A549 (cell line): ENCODE data around the gene ARL6IP5. TPM values are rescaled to one million over a fixed set of nuclear protein-coding genes. Genes with fewer than 3 reads are reported as not detected.
A peak's percentile ranks its signal among the peaks of the same experiment; 100 is the strongest.

Experiments
- ATAC-seq, 2 experiments: fragments of 200-7000 bp in 1 of 2; fragments of >200 bp in 1 of 2; cut with Nextera tagmentation in 1 of 2; cut with Tn5 transposase in 1 of 2; 3 replicates each; pipeline versions ENCODE4 v1.8.0 to v1.9.1; 2018 to 2020; ENCODE audit warnings: mild to moderate bottlenecking in 1 of 2, moderate library complexity in 1 of 2
- CTCF ChIA-PET: fragments of 300-600 bp; sonication (Branson Sonifier 250); formaldehyde crosslinking; extraction: SDS; loops from one replicate; lab custom pipeline; 2021; ENCODE audit warnings: antibody characterized with exemption, inconsistent platforms; lab: Yijun Ruan, JAX
- POLR2A ChIA-PET: fragments of 350-600 bp; formaldehyde crosslinking; extraction: SDS; loops from one replicate; lab custom pipeline; 2021; ENCODE audit warnings: antibody characterized with exemption, inconsistent platforms; lab: Yijun Ruan, JAX
- DNase-seq, 2 experiments: peaks; one replicate each; pipeline versions ENCODE4 v3.0.0 to v3.0.0-alpha.2; 2011 to 2016; ENCODE audit warnings: low read depth in 1 of 2, low spot score in 1 of 2
- FAIRE-seq: peaks from 2 replicates; lab custom pipeline; 2011; peaks lifted over from hg19 to GRCh38; lab: Jason Lieb, UNC
- H3K27ac ChIP-seq, 2 experiments: fragments of >200 bp; sonication (Bioruptor Twin); formaldehyde crosslinking; 3 replicates each; pipeline ENCODE4 v1.5.1; 2016 to 2017
- H3K4me1 ChIP-seq: fragments of >200 bp; sonication (Bioruptor Twin); formaldehyde crosslinking; 3 replicates; pipeline ENCODE4 v1.6.1; 2016
- H3K4me2 ChIP-seq: fragments of >200 bp; sonication (Bioruptor Twin); formaldehyde crosslinking; 3 replicates; pipeline ENCODE4 v1.6.1; 2016
- H3K4me3 ChIP-seq: fragments of >200 bp; sonication (Bioruptor Twin); formaldehyde crosslinking; 3 replicates; pipeline ENCODE4 v1.5.1; 2016
- H3K9me3 ChIP-seq: fragments of >200 bp; sonication (Bioruptor Twin); formaldehyde crosslinking; 3 replicates; pipeline ENCODE4 v1.6.1; 2016
- BHLHE40 ChIP-seq: IDR thresholded peaks from 2 replicates; pipeline ENCODE4 v1.6.1; 2012; ENCODE audit warnings: low read depth, low read length, inconsistent platforms
- CEBPB ChIP-seq, 2 experiments: fragments of >200 bp in 1 of 2; sonication (Bioruptor Twin) in 1 of 2; formaldehyde crosslinking in 1 of 2; IDR thresholded peaks; 2 replicates each; pipeline ENCODE4 v1.6.1; 2012 to 2016
- FOSB ChIP-seq: fragments of 250-450 bp; sonication (Bioruptor Pico); IDR thresholded peaks from 2 replicates; pipeline ENCODE4 v1.5.0; 2020; ENCODE audit warnings: mild to moderate bottlenecking, moderate library complexity
- HEYL ChIP-seq: fragments of 250-450 bp; sonication (Bioruptor Pico); IDR thresholded peaks from 2 replicates; pipeline ENCODE4 v1.8.0; 2021; ENCODE audit warnings: mild to moderate bottlenecking, moderate library complexity
- HOXB5 ChIP-seq: fragments of 250-450 bp; sonication (Bioruptor Pico); IDR thresholded peaks from 2 replicates; pipeline ENCODE4 v1.5.0; 2020; ENCODE audit warnings: mild to moderate bottlenecking, moderate library complexity
- JUN ChIP-seq, 2 experiments: fragments of >200 bp; sonication (Bioruptor Twin); formaldehyde crosslinking; IDR thresholded peaks; 2 replicates in 1 of 2; 3 replicates in 1 of 2; pipeline ENCODE4 v1.6.1; 2016 to 2017
- MAFK ChIP-seq: fragments of 450-650 bp; IDR thresholded peaks from 2 replicates; pipeline ENCODE4 v1.6.1; 2014; ENCODE audit not compliant: partially characterized antibody
- NFE2L2 ChIP-seq: fragments of 150-350 bp; conservative IDR thresholded peaks from 2 replicates; pipeline ENCODE4 v1.6.1; 2014; ENCODE audit warnings: low read length
- NPAS2 ChIP-seq: fragments of 250-450 bp; sonication (Bioruptor Pico); IDR thresholded peaks from 2 replicates; pipeline ENCODE4 v1.8.0; 2022; ENCODE audit warnings: mild to moderate bottlenecking, moderate library complexity, borderline replicate concordance
- PHF8 ChIP-seq: fragments of 200-600 bp; sonication (generic); IDR thresholded peaks from 2 replicates; pipeline ENCODE4 v1.6.1; 2016; ENCODE audit warnings: low read depth, mild to moderate bottlenecking, antibody characterized with exemption, moderate library complexity, borderline replicate concordance
- POLR2A ChIP-seq: IDR thresholded peaks from 2 replicates; pipeline ENCODE4 v1.6.1; 2012; ENCODE audit warnings: mild to moderate bottlenecking, low read length
- RFX5 ChIP-seq: fragments of 450-650 bp; IDR thresholded peaks from 2 replicates; pipeline ENCODE4 v1.7.1; 2014; ENCODE audit warnings: antibody characterized with exemption, mild to moderate bottlenecking, moderate library complexity
- SMC3 ChIP-seq: fragments of >200 bp; sonication (Bioruptor Twin); formaldehyde crosslinking; IDR thresholded peaks from 3 replicates; pipeline ENCODE4 v1.6.1; 2018; ENCODE audit warnings: inconsistent platforms
- WGBS: methylation state at CpG from one replicate; pipeline ENCODE4 v1.1.6; 2017; ENCODE audit errors: missing lambda C conversion rate; 5-methylcytosine and 5-hydroxymethylcytosine counted together
- polyA plus RNA-seq, 4 experiments: library from polyadenylated mRNA; depleted of rRNA in 3 of 4; stranded (reverse); fragments of >200 nt; fragmentation: RNase III in 1 of 4; extraction: RNeasy Plus Mini Kit Qiagen cat#74134 plus additional on column Dnase treatment in 1 of 4; gene quantifications; 2 replicates in 3 of 4; 3 replicates in 1 of 4; pipeline ENCODE4 v1.2.3, GENCODE V29; 2011 to 2017
- TF ChIP-seq, protein P1 (sequence below): IDR thresholded peaks from 2 replicates; pipeline ENCODE4 v1.6.1; 2012
- TF ChIP-seq, protein P2 (sequence below): fragments of 250-450 bp; sonication (Bioruptor Pico); IDR thresholded peaks from 2 replicates; pipeline ENCODE4 v1.5.0; 2020; ENCODE audit warnings: low read depth, mild to moderate bottlenecking, moderate library complexity
- TF ChIP-seq, protein P3 (sequence below): IDR thresholded peaks from 2 replicates; pipeline ENCODE4 v1.6.1; 2012; ENCODE audit warnings: low read depth, borderline replicate concordance
- TF ChIP-seq, protein P4 (sequence below): IDR thresholded peaks from 2 replicates; pipeline ENCODE4 v1.6.1; 2012
- TF ChIP-seq, protein P5 (sequence below): fragments of 200-600 bp; sonication (generic); IDR thresholded peaks from 2 replicates; pipeline ENCODE4 v1.6.1; 2016; ENCODE audit warnings: antibody characterized with exemption, mild to moderate bottlenecking, moderate library complexity
- TF ChIP-seq, protein P6 (sequence below): fragments of 250-450 bp; sonication (Bioruptor Pico); IDR thresholded peaks from 2 replicates; pipeline ENCODE4 v1.5.0; 2021; ENCODE audit warnings: mild to moderate bottlenecking, moderate library complexity, borderline replicate concordance

The ARL6IP5 gene
- polyA plus RNA-seq, 2 of the 4 experiments (the other 2 are of a cell fraction): 73.8 to 109 TPM

DNA sequence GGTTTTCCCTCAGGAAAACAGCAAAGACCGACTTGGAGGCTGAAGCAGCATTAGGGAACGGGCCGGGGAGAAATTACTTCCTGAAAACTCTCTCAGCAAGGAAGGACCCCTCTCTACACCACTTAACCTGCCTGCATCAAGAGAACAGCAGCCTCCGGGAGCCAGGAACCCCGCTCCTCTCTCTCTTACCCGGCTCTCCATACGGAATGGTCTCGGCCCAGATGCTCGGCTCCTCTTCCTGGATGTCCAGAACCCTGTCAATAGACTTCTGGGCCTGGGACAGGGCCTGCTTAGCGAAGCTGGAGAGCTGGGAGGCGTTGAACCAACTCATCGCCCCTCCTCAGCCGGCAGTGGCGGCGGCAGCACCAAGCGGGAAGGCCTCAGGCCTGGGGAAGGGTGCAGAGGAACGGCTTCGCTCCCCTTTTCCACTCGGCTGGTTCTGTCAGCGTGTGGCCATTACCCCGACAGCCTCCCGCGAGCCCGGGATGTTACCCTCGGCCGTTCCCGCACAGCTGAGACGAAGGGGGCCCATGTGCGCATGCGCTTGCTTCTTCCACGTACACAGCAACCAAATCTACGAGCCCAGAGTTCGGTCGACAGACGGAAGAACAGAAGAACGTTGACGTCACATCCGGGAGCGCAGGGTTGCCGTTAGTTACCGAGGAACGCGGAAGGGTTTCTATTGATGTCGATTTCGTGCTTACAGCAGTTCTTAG is 32.8 kb upstream of the ARL6IP5 start, which contains the start of gene TMF1:
TSS of gene TMF1 (minus strand) at position 578 of the 716 bp plus-strand sequence. CDS start at position 331, 247 bp downstream.
- Histone ChIP-seq H3K4me1 (peaks cover 3% of the 10 kb centered on the region; the same call in 2 of the 3 replicates), H3K4me2 (peak within 1 kb of the TSS; percentile 75), H3K4me3 (peak within 1 kb of the TSS; percentile 81), H3K9me3 (no peaks in the 10 kb centered on the region), H3K27ac (peak within 1 kb of the TSS; percentile 81 to 89)
- CTCF ChIA-PET: interaction anchor here (1.1 kb wide), 1 partner anchor 38 kb away, joined by 3 read pairs; the partner anchor contains the start of gene EOGT
- ATAC-seq (peak; percentile 97 to 99), DNase-seq (peak; percentile 84 to 98), FAIRE-seq (peak; percentile 54)
- POLR2A ChIA-PET: interaction anchor here (0.7 to 2.0 kb wide), 6 partner anchors 12 to 38 kb away, joined by 3 to 11 read pairs (median 4); partner anchors contain the start of genes ARL6IP5 and EOGT
- 0% methylated on average over 16 of the region's 45 CpGs for WGBS
- TF ChIP-seq, protein P1, sequence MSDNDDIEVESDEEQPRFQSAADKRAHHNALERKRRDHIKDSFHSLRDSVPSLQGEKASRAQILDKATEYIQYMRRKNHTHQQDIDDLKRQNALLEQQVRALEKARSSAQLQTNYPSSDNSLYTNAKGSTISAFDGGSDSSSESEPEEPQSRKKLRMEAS: peak; percentile 55
- TF ChIP-seq, protein P2, sequence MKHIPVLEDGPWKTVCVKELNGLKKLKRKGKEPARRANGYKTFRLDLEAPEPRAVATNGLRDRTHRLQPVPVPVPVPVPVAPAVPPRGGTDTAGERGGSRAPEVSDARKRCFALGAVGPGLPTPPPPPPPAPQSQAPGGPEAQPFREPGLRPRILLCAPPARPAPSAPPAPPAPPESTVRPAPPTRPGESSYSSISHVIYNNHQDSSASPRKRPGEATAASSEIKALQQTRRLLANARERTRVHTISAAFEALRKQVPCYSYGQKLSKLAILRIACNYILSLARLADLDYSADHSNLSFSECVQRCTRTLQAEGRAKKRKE: no peak
- TF ChIP-seq RFX5 (no peak), JUN (IDR thresholded peaks at IDR 0.05) (peak in 1 of 2 experiments; percentile 43; a peak in 1 of 5 replicates), FOSB (CRISPR knock-in tag) (no peak), HOXB5 (CRISPR knock-in tag) (no peak), BHLHE40 (no peak), CEBPB (IDR thresholded peaks at IDR 0.05) (no peak), MAFK (peak; percentile 21), PHF8 (peak; percentile 62; the same call in 1 of the 2 replicates), NPAS2 (CRISPR knock-in tag) (no peak), NFE2L2 (no peak), POLR2A (peak; percentile 62), SMC3 (no peak), HEYL (CRISPR knock-in tag) (no peak)
- TF ChIP-seq, protein P3, sequence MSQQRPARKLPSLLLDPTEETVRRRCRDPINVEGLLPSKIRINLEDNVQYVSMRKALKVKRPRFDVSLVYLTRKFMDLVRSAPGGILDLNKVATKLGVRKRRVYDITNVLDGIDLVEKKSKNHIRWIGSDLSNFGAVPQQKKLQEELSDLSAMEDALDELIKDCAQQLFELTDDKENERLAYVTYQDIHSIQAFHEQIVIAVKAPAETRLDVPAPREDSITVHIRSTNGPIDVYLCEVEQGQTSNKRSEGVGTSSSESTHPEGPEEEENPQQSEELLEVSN: no peak
- TF ChIP-seq, protein P4, sequence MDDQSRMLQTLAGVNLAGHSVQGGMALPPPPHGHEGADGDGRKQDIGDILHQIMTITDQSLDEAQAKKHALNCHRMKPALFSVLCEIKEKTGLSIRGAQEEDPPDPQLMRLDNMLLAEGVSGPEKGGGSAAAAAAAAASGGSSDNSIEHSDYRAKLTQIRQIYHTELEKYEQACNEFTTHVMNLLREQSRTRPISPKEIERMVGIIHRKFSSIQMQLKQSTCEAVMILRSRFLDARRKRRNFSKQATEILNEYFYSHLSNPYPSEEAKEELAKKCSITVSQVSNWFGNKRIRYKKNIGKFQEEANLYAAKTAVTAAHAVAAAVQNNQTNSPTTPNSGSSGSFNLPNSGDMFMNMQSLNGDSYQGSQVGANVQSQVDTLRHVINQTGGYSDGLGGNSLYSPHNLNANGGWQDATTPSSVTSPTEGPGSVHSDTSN: 0 out of 2 replicates have a peak, but pooled peaks have one; percentile 14
- TF ChIP-seq, protein P5, sequence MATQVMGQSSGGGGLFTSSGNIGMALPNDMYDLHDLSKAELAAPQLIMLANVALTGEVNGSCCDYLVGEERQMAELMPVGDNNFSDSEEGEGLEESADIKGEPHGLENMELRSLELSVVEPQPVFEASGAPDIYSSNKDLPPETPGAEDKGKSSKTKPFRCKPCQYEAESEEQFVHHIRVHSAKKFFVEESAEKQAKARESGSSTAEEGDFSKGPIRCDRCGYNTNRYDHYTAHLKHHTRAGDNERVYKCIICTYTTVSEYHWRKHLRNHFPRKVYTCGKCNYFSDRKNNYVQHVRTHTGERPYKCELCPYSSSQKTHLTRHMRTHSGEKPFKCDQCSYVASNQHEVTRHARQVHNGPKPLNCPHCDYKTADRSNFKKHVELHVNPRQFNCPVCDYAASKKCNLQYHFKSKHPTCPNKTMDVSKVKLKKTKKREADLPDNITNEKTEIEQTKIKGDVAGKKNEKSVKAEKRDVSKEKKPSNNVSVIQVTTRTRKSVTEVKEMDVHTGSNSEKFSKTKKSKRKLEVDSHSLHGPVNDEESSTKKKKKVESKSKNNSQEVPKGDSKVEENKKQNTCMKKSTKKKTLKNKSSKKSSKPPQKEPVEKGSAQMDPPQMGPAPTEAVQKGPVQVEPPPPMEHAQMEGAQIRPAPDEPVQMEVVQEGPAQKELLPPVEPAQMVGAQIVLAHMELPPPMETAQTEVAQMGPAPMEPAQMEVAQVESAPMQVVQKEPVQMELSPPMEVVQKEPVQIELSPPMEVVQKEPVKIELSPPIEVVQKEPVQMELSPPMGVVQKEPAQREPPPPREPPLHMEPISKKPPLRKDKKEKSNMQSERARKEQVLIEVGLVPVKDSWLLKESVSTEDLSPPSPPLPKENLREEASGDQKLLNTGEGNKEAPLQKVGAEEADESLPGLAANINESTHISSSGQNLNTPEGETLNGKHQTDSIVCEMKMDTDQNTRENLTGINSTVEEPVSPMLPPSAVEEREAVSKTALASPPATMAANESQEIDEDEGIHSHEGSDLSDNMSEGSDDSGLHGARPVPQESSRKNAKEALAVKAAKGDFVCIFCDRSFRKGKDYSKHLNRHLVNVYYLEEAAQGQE: peak; percentile 64
- TF ChIP-seq, protein P6, sequence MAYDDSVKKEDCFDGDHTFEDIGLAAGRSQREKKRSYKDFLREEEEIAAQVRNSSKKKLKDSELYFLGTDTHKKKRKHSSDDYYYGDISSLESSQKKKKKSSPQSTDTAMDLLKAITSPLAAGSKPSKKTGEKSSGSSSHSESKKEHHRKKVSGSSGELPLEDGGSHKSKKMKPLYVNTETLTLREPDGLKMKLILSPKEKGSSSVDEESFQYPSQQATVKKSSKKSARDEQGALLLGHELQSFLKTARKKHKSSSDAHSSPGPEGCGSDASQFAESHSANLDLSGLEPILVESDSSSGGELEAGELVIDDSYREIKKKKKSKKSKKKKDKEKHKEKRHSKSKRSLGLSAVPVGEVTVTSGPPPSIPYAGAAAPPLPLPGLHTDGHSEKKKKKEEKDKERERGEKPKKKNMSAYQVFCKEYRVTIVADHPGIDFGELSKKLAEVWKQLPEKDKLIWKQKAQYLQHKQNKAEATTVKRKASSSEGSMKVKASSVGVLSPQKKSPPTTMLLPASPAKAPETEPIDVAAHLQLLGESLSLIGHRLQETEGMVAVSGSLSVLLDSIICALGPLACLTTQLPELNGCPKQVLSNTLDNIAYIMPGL (CRISPR knock-in tag): no peak
- TF ChIP-seq, all 56 proteins: peak for 7
